ENCODE results near the gene EIF4A2. TPM values are rescaled to one million over a fixed set of nuclear protein-coding genes. Genes with fewer than 3 reads are reported as not detected.

EIF4A2 gene
- total RNA-seq, 2 donors from 2014 or later = 337 to 366 TPM

GRCh38 chr3:186775999-186776398 is 7.4 kb upstream of the EIF4A2 start:
- TF ChIP-seq CTCF (IDR thresholded peaks at IDR 0.05) = no peak
- no peak overlapping the region for H3K27ac ChIP-seq
- no peaks in the 10 kb centered on the region for H3K27me3 ChIP-seq
- H3K4me3 ChIP-seq = no peak overlapping the region
- no peak for DNase-seq
- H3K9ac ChIP-seq (ENCODE audit: low read depth in 2 of 2, low read length in 2 of 2) = no peak overlapping the region
- intact Hi-C loops (cut with DNase I) = no loop called here
- H3K4me1 ChIP-seq = no peaks in the 10 kb centered on the region
- H3K9me3 ChIP-seq = no peaks in the 10 kb centered on the region
- H3K36me3 ChIP-seq = no peaks in the 10 kb centered on the region

- intact Hi-C loops (cut with DNase I) = no loop called here
- no peaks in the 10 kb centered on the region for H3K27me3 ChIP-seq
- TF ChIP-seq CTCF (IDR thresholded peaks at IDR 0.05) = no peak
- H3K9ac ChIP-seq (ENCODE audit: low read depth in 2 of 2, low read length in 2 of 2) = no peak overlapping the region
- H3K27ac ChIP-seq = no peak overlapping the region
- H3K9me3 ChIP-seq = no peaks in the 10 kb centered on the region
- DNase-seq = no peak
- no peaks in the 10 kb centered on the region for H3K4me1 ChIP-seq
- no peak overlapping the region for H3K4me3 ChIP-seq
- H3K36me3 ChIP-seq = no peaks in the 10 kb centered on the region
Observed at GRCh38 chr3:186779204-186779603, 4.2 kb upstream of the EIF4A2 start.

- TF ChIP-seq CTCF (IDR thresholded peaks at IDR 0.05) = no peak
- Histone ChIP-seq H3K9ac (ENCODE audit: low read depth in 2 of 2, low read length in 2 of 2) (peak overlapping the region; percentile 100), H3K36me3 (peaks cover 22% of the 10 kb centered on the region), H3K4me1 (peaks cover 5% of the 10 kb centered on the region), H3K9me3 (no peaks in the 10 kb centered on the region), H3K27ac (peak overlapping the region; percentile 90), H3K27me3 (no peaks in the 10 kb centered on the region), H3K4me3 (peak overlapping the region; percentile 77)
- intact Hi-C loops (cut with DNase I) = loop anchor here (5.0 kb wide), 1 partner anchor 215 kb away; the partner anchor contains the start of gene TBCCD1
- no peak for DNase-seq
Observed at GRCh38 chr3:186782542-186783057, 777 bp upstream of the EIF4A2 start.

GRCh38 chr3:186783731-186784515 is 546 bp downstream of the EIF4A2 start:
- peak overlapping the region; percentile 100 for H3K9ac ChIP-seq (ENCODE audit: low read depth in 2 of 2, low read length in 2 of 2)
- H3K4me1 ChIP-seq = peaks cover 5% of the 10 kb centered on the region
- no peaks in the 10 kb centered on the region for H3K9me3 ChIP-seq
- peak overlapping the region; percentile 90 for H3K27ac ChIP-seq
- H3K36me3 ChIP-seq = peaks cover 28% of the 10 kb centered on the region
- DNase-seq = peak; percentile 87
- peak overlapping the region; percentile 77 for H3K4me3 ChIP-seq
- TF ChIP-seq CTCF (IDR thresholded peaks at IDR 0.05) = no peak
- no peaks in the 10 kb centered on the region for H3K27me3 ChIP-seq
- intact Hi-C loops (cut with DNase I) = loop anchor here (5.0 kb wide), 1 partner anchor 217 kb away; the partner anchor contains the start of gene TBCCD1

GRCh38 chr3:186784820-186785494 is 1.6 kb downstream of the EIF4A2 start:
- no peak for DNase-seq
- Histone ChIP-seq H3K9me3 (no peaks in the 10 kb centered on the region), H3K4me3 (peak overlapping the region; percentile 77), H3K4me1 (peaks cover 5% of the 10 kb centered on the region), H3K36me3 (peaks cover 33% of the 10 kb centered on the region), H3K27ac (no peak overlapping the region), H3K27me3 (no peaks in the 10 kb centered on the region), H3K9ac (ENCODE audit: low read depth in 2 of 2, low read length in 2 of 2) (peak overlapping the region; percentile 100)
- intact Hi-C loops (cut with DNase I) = loop anchor here (5.0 kb wide), 1 partner anchor 218 kb away; the partner anchor contains the start of gene TBCCD1
- no peak for TF ChIP-seq CTCF (IDR thresholded peaks at IDR 0.05)
